ENCODE measurements around the gene CDKN2D.

The CDKN2D gene

DNA sequence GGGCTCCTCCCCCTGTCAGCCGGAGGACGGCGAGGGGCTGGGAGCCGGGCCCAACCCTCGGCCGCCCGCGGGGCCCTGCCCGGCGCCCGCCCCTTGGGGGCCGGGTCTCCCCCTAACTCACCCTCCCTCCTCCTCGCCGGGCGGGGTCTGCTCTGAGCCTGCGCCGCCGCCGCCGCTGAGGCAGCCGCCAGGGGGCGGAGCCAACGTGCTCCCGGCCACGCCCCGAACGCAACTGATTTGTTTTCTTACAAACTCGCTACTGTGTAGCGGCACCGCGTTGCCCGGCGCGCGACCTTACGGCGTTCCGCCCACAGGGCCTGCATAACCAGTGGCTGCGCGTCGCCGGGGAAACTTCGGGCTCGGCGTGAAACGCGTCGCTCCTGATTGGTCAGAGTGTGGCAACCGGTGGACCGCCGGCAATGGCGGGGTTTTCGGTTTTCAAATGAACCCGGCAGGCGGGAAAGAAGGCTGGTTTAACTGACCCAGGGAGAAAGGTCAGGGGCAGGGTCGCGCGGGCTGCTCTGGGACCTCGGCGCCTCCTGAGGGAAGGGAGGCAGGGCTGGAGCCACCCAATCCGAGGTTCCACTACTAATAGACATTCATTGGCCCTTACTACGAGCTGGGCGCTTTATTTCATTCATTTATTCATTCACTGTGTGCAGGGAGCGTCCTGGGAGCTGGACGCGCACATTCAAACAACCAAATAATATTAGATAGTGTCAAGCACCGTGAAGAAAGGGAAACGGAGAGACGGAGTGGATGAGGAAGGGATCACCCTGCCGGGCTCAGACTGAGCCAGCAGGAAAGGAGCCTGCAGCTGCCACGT lies at the start of gene CDKN2D:
CDKN2D (minus strand) TSS at position 154 of the 826 bp plus-strand sequence. CDS start 326 bp downstream, outside the sequence.
- DNase-seq: peak; percentile 99

DNA sequence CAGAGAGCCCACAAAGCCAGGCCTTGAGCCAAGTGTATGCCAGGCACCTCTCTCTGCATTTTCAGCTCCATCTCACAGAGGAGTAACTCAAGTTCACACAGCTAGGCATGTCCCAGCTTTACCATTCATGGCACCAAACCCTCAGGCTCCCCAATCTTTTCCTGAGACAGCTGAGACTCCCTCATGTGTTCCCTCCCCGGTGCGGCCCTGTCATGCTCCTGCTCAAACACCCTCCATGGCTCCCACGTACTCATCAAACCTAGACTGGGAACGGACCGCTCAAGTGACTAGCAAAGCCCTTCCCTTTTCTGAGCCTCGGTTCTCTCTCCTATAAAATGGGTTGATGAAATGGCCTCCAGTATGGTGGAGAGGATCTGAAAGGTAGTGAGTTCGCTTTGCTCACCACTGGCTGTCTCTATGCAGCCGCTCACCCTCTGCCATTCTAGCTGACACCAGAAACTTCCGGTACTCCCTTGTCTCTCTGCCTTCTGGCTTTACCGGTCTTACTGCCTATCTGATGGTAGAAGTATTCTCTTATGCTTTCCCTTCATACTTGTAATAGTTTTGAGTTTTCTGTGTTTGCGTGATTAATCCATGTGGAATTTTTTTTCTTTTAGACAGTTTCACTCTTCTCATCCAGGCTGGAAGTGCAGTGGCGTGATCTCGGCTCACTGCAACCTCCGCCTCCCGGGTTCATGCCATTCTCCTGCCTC lies 48.8 kb upstream of the CDKN2D start:
- no peak for DNase-seq

DNA sequence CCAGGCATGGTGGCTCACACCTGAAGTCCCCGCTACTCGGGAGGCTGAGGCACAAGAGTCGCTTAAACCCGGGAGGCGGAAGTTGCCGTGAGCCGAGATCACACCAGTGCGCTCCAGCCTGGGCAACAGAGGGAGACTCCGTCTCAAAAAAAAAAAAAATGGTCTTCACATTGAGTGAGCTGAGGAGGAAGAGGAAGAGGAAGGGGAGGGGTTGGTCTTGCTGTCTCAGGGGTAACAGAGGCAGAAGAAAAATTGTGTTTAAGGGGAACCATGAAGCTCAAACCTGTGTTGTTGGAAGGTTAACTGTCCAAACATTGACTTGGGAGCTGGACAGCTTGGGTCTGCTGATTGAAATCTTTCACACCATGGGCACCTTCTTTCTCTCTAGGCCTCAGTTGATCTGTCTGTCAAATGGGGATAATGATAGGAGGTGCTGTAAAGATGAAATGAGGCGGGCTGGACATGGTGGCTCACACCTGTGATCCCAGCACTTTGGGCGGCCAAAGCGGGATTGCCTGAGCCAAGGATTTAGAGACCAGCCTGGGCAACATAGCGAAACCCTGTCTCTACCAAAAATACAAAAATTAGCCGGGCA lies 46.7 kb upstream of the CDKN2D start:
- no peak for DNase-seq

DNA sequence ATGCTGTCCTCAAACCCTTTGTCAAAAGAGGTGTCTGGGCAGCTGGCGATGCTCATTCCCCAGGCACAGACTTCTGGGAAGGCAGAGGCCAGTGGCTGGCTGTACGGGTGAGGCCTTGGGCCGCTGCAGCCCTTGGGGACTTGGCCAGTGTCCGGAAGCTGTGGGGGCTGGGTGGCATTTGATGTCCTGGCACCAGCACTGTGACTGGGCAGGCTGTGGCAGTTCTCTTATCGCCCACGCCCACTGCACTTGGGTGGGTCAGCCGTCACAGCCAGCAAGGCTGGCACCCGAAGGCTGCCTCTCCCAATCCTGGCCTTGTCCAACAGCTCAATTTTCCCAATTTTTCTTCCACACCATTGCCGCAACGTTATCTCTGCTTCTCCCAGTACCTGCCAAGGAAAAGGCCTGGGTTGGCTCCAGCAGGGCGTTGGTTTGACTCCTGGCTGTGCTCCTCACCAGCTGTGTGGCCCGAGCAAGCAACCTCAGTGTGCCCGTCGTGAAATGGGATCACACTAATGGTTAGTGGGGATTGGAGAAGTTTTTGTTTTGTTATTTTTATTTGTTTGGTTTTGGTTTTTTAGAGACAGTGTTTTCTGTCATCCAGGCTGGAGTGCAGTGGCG lies 43.8 kb upstream of the CDKN2D start:
- DNase-seq: no peak

DNA sequence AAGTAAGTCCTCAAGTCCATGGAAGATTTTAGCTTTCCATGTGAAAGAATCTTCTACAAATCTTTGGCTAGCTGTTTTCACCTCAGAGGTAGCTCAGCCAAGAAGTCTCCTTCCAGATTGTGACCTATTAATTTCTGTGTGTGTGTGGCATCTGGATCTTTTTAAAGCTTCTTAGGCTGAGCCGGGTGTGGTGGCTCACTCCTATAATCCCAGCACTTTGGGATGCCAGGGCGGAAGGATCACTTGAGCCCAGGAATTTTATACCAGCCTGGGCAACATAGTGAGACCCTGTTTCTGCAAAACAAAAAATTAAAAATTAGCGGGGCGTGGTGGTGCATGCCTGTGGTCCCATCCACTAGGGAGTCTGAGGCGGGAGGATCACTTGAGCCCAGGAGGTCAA lies 43.1 kb upstream of the CDKN2D start:
- no peak for DNase-seq

DNA sequence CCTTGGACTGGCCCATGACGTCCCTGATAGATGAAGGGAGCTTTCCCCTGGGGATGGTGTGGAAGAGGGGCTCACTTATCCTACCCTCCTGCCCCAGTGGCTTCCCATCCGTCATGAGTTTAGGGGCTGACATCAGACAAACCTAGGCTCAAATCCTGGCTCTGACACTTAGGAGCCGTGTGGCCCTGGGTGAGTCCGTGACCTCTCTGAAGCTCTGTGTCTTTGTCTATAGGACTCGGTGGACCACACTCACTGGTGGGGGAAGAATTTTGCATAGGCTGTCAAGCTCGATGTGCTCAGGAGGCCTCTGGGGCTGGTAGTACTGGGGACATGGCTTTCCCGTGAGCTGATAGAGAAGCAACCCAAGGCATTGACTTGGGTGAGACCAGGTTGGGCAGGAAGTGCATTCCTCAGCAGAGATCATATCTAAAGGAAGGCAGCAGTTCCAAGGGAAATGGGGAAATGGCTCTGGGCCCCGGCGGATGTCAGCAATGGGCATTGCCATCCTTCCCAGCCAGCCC lies 35.7 kb upstream of the CDKN2D start:
- DNase-seq: no peak

DNA sequence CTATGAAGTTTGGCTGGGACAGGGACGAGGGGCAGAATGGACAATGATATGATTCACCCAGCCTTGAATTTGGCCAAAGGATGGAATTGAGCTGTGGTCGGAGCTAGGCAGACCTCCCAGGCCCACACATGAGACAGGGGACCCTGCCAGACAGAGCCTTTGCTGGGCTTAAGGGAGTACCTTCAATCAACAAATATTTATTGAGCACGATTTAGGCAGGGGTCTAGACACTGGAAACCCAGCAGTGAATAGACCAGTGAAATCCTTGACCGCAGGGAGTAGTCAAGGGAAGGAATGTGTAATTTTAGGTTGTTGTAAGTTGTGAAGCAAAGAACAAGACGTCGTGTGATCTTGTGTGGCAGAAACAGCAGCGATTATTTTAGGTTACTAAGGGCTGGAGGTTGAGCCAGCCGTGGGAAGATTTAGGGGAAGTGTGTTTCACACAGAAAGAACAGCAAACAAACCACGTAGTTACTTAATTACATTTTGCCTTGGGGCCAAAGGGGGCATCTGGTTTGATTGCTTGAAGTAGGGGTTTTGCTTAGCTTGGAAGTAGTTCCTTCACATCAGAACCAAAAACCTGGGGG lies 35.2 kb upstream of the CDKN2D start:
- DNase-seq: peak; percentile 16

DNA sequence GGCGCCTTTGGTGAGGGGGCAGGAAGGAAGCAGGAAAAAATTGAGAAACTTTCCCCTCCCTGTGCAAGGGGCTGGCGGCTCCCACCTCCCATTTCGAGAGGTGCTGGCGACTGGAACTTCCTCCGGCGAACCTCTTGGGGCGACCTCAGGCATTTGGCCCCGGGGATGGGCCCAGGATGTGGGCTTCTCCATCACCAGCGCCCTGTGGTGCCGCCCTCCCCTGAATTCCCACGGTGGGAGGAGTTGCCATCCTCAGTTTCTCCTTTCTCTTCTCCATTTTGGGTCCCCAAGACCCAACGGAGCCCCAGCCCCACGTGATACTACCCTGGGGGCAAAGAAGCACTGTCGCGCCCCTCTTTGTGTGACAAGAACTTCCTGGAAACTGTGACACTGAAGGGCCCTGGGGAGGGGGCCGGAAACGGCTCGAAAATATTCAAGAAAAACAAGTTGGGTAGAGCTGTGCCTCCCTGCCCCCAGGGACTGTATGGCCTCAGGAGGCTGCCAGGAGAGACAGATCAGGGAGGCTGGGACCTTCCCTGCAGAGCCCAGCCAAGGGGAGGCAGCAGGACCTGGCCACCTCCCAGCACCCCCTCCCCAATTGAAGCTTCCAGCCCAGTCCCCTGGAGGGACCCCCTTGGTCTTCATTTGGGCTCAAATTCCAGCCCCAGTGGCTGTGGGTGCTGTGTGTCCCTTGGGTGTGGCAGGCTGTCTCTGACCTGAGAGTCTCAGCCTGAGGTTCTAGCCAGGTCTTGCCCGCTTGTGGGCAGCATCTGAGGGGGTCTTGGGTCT lies 34.5 kb upstream of the CDKN2D start:
- peak; percentile 69 for DNase-seq

DNA sequence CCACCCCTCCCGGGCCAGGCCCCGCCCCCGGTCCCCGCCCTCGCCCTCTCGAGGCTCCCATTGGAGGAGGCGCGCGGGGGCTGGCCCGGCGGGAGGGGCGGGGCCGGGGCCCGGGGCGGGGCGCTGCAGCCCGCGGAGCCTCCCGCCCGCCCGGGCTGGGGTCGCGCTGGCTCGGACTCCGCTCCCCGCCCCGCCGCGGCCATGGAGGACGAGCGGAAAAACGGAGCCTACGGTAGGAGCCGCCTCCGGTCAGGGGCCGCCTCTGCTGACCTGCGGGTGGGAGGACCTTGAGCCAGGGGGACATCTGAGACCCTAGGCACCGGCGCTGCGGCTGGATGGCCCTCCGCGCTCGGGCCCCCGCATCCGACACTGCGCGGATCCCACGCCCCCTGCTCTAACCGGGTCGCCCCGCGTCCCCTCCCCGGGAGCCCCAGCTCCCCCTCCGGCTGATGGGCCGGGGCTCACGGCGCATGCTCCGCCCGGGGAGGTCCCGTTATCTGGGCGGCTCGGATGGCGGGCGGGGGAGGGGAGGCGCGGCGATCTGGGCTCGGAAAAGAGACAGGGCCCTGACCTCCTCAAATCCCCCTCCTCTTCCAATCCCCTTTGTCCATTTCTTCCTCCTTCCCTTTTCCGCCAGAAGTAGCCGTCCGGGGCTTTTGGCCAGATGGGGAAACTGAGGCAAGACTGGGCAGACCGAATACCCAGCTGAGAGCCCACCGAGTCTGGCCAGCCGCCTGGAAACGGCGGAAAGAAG lies 33.7 kb upstream of the CDKN2D start:
- DNase-seq: peak; percentile 88

DNA sequence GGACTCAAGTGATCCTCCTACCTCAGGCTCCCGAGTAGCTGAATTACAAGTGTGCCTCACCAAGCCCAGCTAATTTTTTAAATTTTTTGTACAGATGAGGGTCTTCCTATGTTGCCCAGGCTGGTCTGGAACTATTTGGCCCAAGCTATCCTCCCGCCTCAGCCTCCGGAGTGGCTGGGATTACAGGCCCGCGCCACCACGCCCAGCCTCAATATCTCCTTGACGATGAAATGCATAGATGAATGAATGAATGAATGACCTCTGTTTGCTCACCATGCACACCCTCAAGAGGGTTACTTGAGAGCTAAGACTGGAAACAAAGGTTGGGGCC lies 33.2 kb upstream of the CDKN2D start:
- no peak for DNase-seq

DNA sequence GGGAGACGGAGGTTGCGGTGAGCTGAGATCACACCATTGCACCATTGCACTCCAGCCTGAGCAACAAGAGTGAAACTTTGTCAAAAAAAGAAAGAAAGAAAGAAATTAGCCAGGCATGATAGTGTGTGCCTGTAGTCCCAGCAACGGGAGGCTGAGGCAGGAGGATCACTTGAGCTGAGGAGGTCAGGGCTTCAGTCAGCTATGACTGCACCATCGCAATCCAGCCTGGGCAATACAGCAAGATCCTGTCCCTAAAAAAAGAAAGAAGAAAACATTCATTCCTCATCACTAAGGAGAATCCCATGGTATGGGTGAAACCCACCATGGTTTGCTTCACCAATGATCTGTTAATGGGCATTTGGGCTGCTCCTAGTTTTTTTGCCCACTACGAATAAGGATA lies 31.4 kb upstream of the CDKN2D start:
- DNase-seq: no peak

DNA sequence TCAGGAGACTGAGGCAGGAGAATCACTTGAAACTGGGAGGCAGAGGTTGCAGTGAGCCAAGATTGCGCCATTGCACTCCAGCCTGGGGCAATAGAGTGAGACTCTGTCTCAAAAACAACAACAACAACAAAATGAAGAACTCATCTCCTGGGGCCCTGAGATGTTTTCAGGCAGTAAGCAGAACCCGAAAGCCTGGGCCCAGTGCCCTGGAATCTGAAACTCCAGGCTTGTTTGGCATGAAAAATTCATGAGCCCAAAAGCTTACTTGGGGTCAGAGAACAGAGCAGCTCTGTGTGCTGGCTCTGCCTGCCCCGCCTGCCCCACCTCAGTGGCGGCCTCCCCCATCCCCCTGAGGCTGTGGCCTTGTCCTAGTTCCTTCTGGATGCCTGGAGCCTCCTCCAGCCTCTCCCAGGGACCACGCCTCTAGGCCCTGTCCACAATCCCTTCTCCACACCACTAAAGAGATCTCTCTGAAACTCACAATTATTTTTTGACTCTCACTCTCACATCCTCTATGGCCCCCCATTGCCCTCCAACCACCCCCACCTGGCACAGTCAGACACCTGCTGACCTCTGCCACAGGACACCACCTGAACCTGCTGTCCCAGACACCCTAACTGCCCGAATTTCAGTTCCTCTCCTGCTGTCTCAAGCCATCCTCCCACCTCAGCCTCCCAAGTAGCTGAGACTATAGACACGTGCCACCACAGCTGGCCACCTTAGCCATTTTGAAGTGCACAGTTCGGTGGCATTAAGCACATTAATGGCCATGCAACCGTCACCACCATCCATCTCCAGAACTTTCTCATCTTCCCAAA lies 25.2 kb upstream of the CDKN2D start:
- no peak for DNase-seq

DNA sequence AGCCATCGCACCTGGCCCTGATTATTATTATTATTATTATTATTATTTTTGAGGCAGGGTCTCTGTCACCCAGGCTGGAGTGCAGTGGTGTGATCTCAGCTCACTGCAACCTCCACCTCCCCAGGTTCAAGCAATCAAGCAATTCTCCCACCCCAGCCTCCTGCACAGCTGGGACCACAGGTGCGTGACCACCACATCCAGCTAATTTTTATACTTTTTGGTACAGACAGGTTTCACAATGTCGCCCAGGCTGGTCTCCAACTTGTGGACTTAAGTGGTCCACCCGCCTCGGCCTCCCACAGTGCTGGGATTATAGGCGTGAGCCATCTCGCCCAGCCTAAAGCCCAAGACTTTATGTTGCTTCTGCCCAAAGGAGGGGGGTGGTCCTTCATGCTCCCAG lies 24.4 kb upstream of the CDKN2D start:
- DNase-seq: no peak

DNA sequence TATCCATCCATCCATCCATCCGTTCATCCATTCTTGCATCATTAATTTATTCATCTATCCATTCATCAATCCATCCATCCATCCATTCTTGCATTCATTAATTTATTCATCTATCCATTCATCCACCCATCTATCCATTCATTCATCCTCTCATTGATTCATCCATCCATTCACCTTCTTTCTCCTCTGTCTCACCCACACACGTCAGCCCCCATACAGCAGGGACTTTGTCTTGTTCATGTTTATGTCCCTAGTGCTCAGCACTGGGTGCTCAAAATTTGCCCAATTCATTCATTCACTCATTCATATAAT lies 19.0 kb upstream of the CDKN2D start:
- DNase-seq: no peak

DNA sequence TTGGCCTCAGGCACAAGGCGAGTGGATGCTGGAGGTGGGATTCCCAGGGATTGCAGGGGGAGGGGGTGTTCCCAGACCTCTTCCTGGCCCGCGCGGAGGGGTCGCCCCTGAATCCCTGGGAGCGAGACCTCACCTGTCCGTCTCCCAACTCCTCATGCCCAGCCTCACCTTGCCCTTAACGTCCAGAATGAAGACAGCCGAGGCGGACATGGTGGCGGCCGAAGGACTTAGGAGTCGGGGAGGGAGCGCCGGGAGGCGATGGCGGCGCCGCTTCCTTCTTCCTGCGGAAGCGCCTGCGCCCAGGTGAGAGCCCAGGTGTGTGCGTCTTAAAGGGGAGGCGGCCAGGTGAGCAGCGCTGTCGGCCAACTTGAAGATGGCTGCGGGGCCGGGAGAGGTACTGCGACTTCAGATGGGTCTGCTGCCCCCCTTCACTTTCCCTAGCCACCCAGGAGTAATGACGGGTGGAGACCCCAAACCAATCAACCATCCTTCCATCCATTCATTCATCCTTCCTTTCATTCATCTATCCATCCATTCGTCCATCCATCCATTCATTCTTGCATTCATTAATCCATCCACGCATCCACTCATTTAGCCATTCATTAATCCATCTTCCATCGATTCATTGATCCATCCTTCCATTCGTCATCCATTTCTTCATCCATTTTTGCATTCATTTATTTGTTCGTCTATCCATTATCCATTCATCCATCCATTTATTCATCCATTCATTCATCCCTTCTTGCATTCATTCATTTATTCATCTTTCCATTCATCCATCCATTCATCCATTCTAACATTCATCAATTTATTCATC lies 18.5 kb upstream of the CDKN2D start, which contains the start of gene AP1M2:
AP1M2 (minus strand) TSS at position 291 of the 817 bp plus-strand sequence; CDS start at position 210, 81 bp downstream.
- DNase-seq: no peak

DNA sequence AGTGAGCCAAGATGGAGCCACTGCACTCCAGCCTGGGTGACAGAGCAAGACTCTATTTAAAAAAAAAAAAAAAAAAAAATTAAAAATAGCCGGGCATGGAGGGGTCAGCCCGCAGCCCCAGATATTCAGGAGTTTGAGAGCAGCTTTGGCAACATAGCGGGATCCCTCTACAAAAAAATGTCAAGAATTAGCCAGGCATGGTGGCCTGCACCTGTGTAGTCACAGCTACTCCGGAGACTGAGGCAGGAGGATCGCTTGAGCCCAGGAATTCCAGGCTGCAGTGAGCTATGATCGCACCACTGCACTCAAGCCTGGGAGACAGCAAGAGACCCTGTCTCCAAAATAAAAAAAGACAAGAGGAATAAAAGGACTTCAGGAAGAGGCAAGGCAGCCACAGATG lies 17.6 kb upstream of the CDKN2D start:
- DNase-seq: no peak

DNA sequence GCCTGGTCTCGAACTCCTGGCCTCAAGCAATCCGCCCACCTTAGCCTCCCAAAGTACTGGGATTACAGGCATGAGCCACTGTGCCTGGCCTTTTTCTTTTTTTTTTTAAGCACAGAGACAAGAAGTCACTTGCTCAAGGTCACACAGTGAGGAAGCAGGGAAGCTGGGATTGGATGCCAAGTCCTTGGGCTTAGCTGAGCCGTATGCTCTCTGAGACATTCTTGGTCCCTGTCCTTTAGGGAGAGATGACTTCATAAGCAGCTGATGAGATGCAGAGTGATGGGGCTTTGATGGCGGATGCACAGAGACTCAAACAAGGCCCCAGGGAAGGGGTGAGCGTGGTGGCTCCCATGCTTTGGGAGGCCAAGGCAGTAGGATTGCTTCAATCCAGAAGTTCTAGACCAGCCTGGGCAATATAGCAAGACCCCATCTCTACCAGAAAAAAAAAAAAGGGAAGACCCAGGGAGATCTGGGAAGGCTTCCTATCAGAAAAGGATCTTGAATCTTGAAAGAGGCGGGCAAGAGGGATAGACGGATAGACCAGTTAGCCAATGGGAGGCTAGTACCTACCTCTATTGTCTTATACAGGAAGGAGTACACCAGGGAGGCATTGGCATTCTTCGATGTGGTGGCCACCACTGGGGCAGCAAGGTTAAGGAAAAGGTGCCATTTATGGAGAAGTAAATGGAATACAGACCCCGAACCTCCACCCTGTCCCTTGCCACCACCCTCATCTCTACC lies 14.4 kb upstream of the CDKN2D start:
- no peak for DNase-seq

DNA sequence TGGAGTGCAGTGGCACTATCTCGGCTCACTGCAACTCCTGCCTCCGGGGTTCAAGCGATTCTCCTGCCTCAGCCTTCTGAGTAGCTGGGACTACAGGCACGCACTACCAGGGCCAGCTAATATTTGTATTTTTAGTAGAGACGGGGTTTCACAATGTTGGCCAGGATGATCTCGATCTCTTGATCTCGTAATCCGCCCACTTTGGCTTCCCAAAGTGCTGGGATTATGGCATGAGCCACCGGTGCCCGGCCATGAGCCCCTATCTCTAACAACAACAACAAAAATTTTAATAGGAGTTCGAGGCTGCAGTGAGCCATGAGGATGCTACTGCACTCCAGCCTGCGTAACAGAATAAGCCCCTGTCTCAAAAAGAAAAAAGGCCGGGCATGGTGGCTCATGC lies 13.3 kb upstream of the CDKN2D start:
- no peak for DNase-seq
